IPS-15b (cell line): ENCODE data around the gene SGMS1.
"Not testable (repeated sequence)": the region's sequence is repeated elsewhere in the genome, so short reads cannot be mapped to it uniquely, and the experiment has no call there.

Experiments
- H3K27me3 ChIP-seq: one replicate; pipeline ENCODE4 v1.6.1; 2013; ENCODE audit warnings: low read length; ENCODE audit not compliant: control insufficient read depth, insufficient read depth
- H3K36me3 ChIP-seq: one replicate; pipeline ENCODE4 v1.6.1; 2013; ENCODE audit warnings: low read length; ENCODE audit not compliant: control insufficient read depth, insufficient read depth
- H3K4me1 ChIP-seq: one replicate; pipeline ENCODE4 v1.6.1; 2013; ENCODE audit warnings: mild to moderate bottlenecking, low read length; ENCODE audit not compliant: control insufficient read depth, insufficient read depth
- H3K4me3 ChIP-seq: one replicate; pipeline ENCODE4 v1.5.1; 2013; ENCODE audit warnings: low read depth, low read length
- H3K9ac ChIP-seq: one replicate; pipeline ENCODE4 v1.6.1; 2013; ENCODE audit warnings: low read depth, mild to moderate bottlenecking, low read length
- H3K9me3 ChIP-seq: one replicate; pipeline ENCODE4 v1.6.1; 2013; ENCODE audit warnings: mild to moderate bottlenecking, low read length; ENCODE audit not compliant: control insufficient read depth, insufficient read depth

Gene SGMS1

GRCh38 chr10:50653142-50653541 lies 29.4 kb upstream of the SGMS1 start:
- H3K36me3 ChIP-seq, result no peaks in the 10 kb centered on the region
- H3K9me3 ChIP-seq, result no peaks in the 10 kb centered on the region
- H3K4me3 ChIP-seq, result no peak overlapping the region
- no peaks in the 10 kb centered on the region for H3K4me1 ChIP-seq
- no peak overlapping the region for H3K9ac ChIP-seq
- H3K27me3 ChIP-seq, result no peaks in the 10 kb centered on the region

GRCh38 chr10:50651808-50652207 lies 28.1 kb upstream of the SGMS1 start:
- no peak overlapping the region for H3K9ac ChIP-seq
- H3K4me1 ChIP-seq, result no peaks in the 10 kb centered on the region
- no peaks in the 10 kb centered on the region for H3K27me3 ChIP-seq
- no peaks in the 10 kb centered on the region for H3K9me3 ChIP-seq
- no peak overlapping the region for H3K4me3 ChIP-seq
- H3K36me3 ChIP-seq, result no peaks in the 10 kb centered on the region

- Histone ChIP-seq H3K4me3 (no peak overlapping the region), H3K36me3 (no peaks in the 10 kb centered on the region), H3K9ac (no peak overlapping the region), H3K27me3 (no peaks in the 10 kb centered on the region), H3K4me1 (no peaks in the 10 kb centered on the region), H3K9me3 (no peaks in the 10 kb centered on the region)
These were observed 26.7 kb upstream of the SGMS1 start for GRCh38 chr10:50650481-50650880.

- H3K36me3 ChIP-seq, result no peaks in the 10 kb centered on the region
- no peaks in the 10 kb centered on the region for H3K27me3 ChIP-seq
- no peaks in the 10 kb centered on the region for H3K9me3 ChIP-seq
- H3K9ac ChIP-seq, result no peak overlapping the region
- H3K4me1 ChIP-seq, result no peaks in the 10 kb centered on the region
- H3K4me3 ChIP-seq, result no peak overlapping the region
These were observed 25.1 kb upstream of the SGMS1 start for GRCh38 chr10:50648935-50649227.

GRCh38 chr10:50648089-50648934 lies 24.6 kb upstream of the SGMS1 start:
- Histone ChIP-seq H3K9ac (no peak overlapping the region), H3K4me3 (no peak overlapping the region), H3K4me1 (no peaks in the 10 kb centered on the region), H3K36me3 (no peaks in the 10 kb centered on the region), H3K27me3 (no peaks in the 10 kb centered on the region), H3K9me3 (no peaks in the 10 kb centered on the region)

GRCh38 chr10:50647350-50647749 lies 23.6 kb upstream of the SGMS1 start:
- not testable (repeated sequence) for H3K4me3 ChIP-seq, H3K27me3 ChIP-seq, H3K4me1 ChIP-seq, H3K9ac ChIP-seq, H3K9me3 ChIP-seq, H3K36me3 ChIP-seq

GRCh38 chr10:50645236-50645635 lies 21.5 kb upstream of the SGMS1 start:
- Histone ChIP-seq H3K36me3 (no peaks in the 10 kb centered on the region), H3K4me3 (no peak overlapping the region), H3K4me1 (no peaks in the 10 kb centered on the region), H3K9ac (no peak overlapping the region), H3K27me3 (no peaks in the 10 kb centered on the region), H3K9me3 (no peaks in the 10 kb centered on the region)

GRCh38 chr10:50641626-50642025 lies 17.9 kb upstream of the SGMS1 start:
- Histone ChIP-seq H3K27me3 (no peaks in the 10 kb centered on the region), H3K4me3 (no peak overlapping the region), H3K4me1 (no peaks in the 10 kb centered on the region), H3K9ac (no peak overlapping the region), H3K36me3 (no peaks in the 10 kb centered on the region), H3K9me3 (no peaks in the 10 kb centered on the region)

GRCh38 chr10:50640238-50640637 lies 16.5 kb upstream of the SGMS1 start:
- no peaks in the 10 kb centered on the region for H3K27me3 ChIP-seq
- no peaks in the 10 kb centered on the region for H3K36me3 ChIP-seq
- no peaks in the 10 kb centered on the region for H3K4me1 ChIP-seq
- H3K4me3 ChIP-seq, result no peak overlapping the region
- H3K9me3 ChIP-seq, result no peaks in the 10 kb centered on the region
- no peak overlapping the region for H3K9ac ChIP-seq

GRCh38 chr10:50636618-50637579 lies 13.1 kb upstream of the SGMS1 start:
- Histone ChIP-seq H3K36me3 (no peaks in the 10 kb centered on the region), H3K4me3 (no peak overlapping the region), H3K9me3 (no peaks in the 10 kb centered on the region), H3K9ac (no peak overlapping the region), H3K27me3 (no peaks in the 10 kb centered on the region), H3K4me1 (no peaks in the 10 kb centered on the region)

- Histone ChIP-seq H3K4me1 (no peaks in the 10 kb centered on the region), H3K9ac (no peak overlapping the region), H3K36me3 (no peaks in the 10 kb centered on the region), H3K4me3 (no peak overlapping the region), H3K27me3 (no peaks in the 10 kb centered on the region), H3K9me3 (no peaks in the 10 kb centered on the region)
These were observed 11.5 kb upstream of the SGMS1 start for GRCh38 chr10:50635286-50635685.

GRCh38 chr10:50634479-50634878 lies 10.7 kb upstream of the SGMS1 start:
- no peaks in the 10 kb centered on the region for H3K9me3 ChIP-seq
- H3K36me3 ChIP-seq, result no peaks in the 10 kb centered on the region
- no peak overlapping the region for H3K4me3 ChIP-seq
- H3K9ac ChIP-seq, result no peak overlapping the region
- no peaks in the 10 kb centered on the region for H3K27me3 ChIP-seq
- H3K4me1 ChIP-seq, result peaks cover 4% of the 10 kb centered on the region
